GM12878 (cell line): ENCODE results near the gene OPN1MW2. TPM values are rescaled to one million over a fixed set of nuclear protein-coding genes. Genes with fewer than 3 reads are reported as not detected.
"Not testable (repeated sequence)": the region's sequence is repeated elsewhere in the genome, so short reads cannot be mapped to it uniquely, and the experiment has no call there.

Experiments
- ATAC-seq: fragments of 200-7000 bp; cut with Tn5 transposase; 3 replicates; pipeline ENCODE4 v1.9.1; 2020; ENCODE audit warnings: mild to moderate bottlenecking, moderate library complexity
- BruUV-seq: library from RNA; stranded (reverse); fragments of 400-500 nt; replicated peaks from 2 replicates; lab custom pipeline; 2021; lab: Mats Ljungman, UMichigan
- CTCF ChIA-PET: fragments of 300-600 bp; sonication (Branson Sonifier 250); formaldehyde crosslinking; extraction: SDS; loops from one replicate; lab custom pipeline; 2021; ENCODE audit warnings: inconsistent platforms; lab: Yijun Ruan, JAX
- POLR2A ChIA-PET: fragments of 350-600 bp; formaldehyde crosslinking; extraction: SDS; loops from one replicate; lab custom pipeline; 2021; ENCODE audit warnings: inconsistent platforms; lab: Charles Lee
- RAD21 ChIA-PET: fragments of 300-600 bp; sonication (Branson Sonifier 250); formaldehyde crosslinking; loops from one replicate; lab custom pipeline; 2023; ENCODE audit warnings: antibody characterized with exemption; ENCODE audit not compliant: unreplicated experiment; lab: Charles Lee
- SMC1A ChIA-PET: fragments of 300-600 bp; sonication (Branson Sonifier 250); formaldehyde crosslinking; loops from one replicate; lab custom pipeline; 2023; ENCODE audit not compliant: unreplicated experiment, uncharacterized antibody; lab: Charles Lee
- DNase-seq: peaks from one replicate; pipeline ENCODE4 v3.0.0-alpha.2; 2011; ENCODE audit warnings: low read depth, low spot score
- FAIRE-seq: peaks from 3 replicates; lab custom pipeline; 2011; peaks lifted over from hg19 to GRCh38; lab: Jason Lieb, UNC
- H2AFZ ChIP-seq: 2 replicates; pipeline ENCODE4 v1.6.0; 2011; ENCODE audit warnings: low read depth, low read length, control low read depth; ENCODE audit not compliant: control insufficient read depth
- H3K27ac ChIP-seq: 2 replicates; pipeline ENCODE4 v1.5.1; 2011; ENCODE audit warnings: control low read depth; ENCODE audit not compliant: control insufficient read depth, insufficient read depth
- H3K27me3 ChIP-seq, 2 experiments: replicated peaks in 1 of 2; 2 replicates each; pipeline versions ENCODE4 v1.6.0 to v1.6.1; 2011; ENCODE audit warnings: low read length in 1 of 2; ENCODE audit not compliant: control insufficient read depth in 2 of 2, insufficient read depth in 2 of 2
- H3K36me3 ChIP-seq, 2 experiments: 2 replicates each; pipeline ENCODE4 v1.5.1; 2011; ENCODE audit warnings: low read length in 1 of 2; ENCODE audit not compliant: control insufficient read depth in 2 of 2, insufficient read depth in 2 of 2
- H3K4me1 ChIP-seq: 2 replicates; pipeline ENCODE4 v1.6.1; 2011; ENCODE audit warnings: mild to moderate bottlenecking, low read length, moderate library complexity, mixed read lengths; ENCODE audit not compliant: control insufficient read depth, insufficient read depth
- H3K4me2 ChIP-seq: 2 replicates; pipeline ENCODE4 v1.6.0; 2011; ENCODE audit warnings: control low read depth; ENCODE audit not compliant: control insufficient read depth, insufficient read depth
- H3K4me3 ChIP-seq: fragments of 200-600 bp; sonication (generic); 2 replicates; pipeline ENCODE4 v1.5.1; 2016
- H3K79me2 ChIP-seq: 2 replicates; pipeline ENCODE4 v1.6.0; 2011; ENCODE audit warnings: low read length; ENCODE audit not compliant: control insufficient read depth, insufficient read depth
- H3K9ac ChIP-seq: 2 replicates; pipeline ENCODE4 v1.8.0; 2011; ENCODE audit warnings: low read length, control low read depth, mixed read lengths; ENCODE audit not compliant: control insufficient read depth, insufficient read depth
- H3K9me3 ChIP-seq: replicated peaks from 3 replicates; pipeline ENCODE4 v1.5.1; 2011; ENCODE audit warnings: mild to moderate bottlenecking, low read length; ENCODE audit not compliant: control insufficient read depth, insufficient read depth
- H4K20me1 ChIP-seq: 2 replicates; pipeline ENCODE4 v1.6.0; 2011; ENCODE audit not compliant: control insufficient read depth, insufficient read depth
- WGBS: methylation state at CpG from one replicate; pipeline ENCODE4 v1.1.6; 2016; ENCODE audit warnings: low lambda C conversion rate; ENCODE audit not compliant: insufficient replicate concordance, insufficient coverage; ENCODE audit errors: missing lambda C conversion rate; 5-methylcytosine and 5-hydroxymethylcytosine counted together
- in situ Hi-C: fragments of 300-500 bp; cut with MboI; formaldehyde crosslinking; loops from 9 replicates; pipeline ENCODE4 v1.14.3; 2018; ENCODE audit warnings: mixed read lengths
- intact Hi-C: fragments of 100-400 bp; cut with micrococcal nuclease; formaldehyde crosslinking; loops from one replicate; pipeline ENCODE4 v1.14.2; 2022; ENCODE audit not compliant: unreplicated experiment
- polyA plus RNA-seq, 11 experiments: library from polyadenylated mRNA; depleted of rRNA in 4 of 11; unstranded in 6 of 11; stranded (reverse) in 5 of 11; fragments of >200 nt; fragmentation: Nextera tagmentation in 4 of 11; fragmentation: Illumina TruSeq in 1 of 11; extraction: Ambion mirVana in 4 of 11; extraction: Trizol in 1 of 11; gene quantifications; 1 replicate in 1 of 11; 2 replicates in 10 of 11; pipeline versions ENCODE4 v1.2.1 to v1.2.3, GENCODE V29; 2011 to 2016; ENCODE audit warnings: inconsistent platforms in 2 of 11, missing spikeins in 2 of 11, low read depth in 1 of 11
- total RNA-seq, 4 experiments: library from RNA; depleted of rRNA in 3 of 4; stranded (reverse); fragments of >200 nt in 3 of 4; fragmentation: Illumina TruSeq in 1 of 4; extraction: Trizol in 1 of 4; gene quantifications; 2 replicates each; pipeline versions ENCODE4 v1.2.1 to v1.2.3, GENCODE V29; 2013 to 2021

OPN1MW2 gene
- total and polyA plus RNA-seq, 10 of the 15 experiments (the other 5 are each of a cell fraction or from before 2014, with no cell fraction given) = not detected

DNA sequence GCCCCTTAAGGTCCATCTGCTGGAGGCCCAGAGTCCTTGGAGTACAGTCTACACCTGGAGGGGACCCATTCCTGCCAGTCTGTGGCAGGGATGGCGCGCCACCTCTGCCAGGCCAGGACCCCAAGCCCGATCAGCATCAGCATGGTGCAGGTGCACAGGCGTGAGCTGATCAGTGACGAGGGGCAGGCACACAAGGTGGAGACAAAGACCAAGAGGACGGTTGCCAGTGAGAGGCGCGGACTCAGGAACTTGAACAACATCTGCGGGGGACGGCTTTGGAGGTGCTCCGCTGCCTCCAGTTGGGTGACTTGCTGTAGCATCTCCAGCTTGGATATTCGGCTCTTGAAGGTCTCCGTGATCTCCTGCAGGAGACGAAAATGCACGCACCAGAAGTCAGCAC is 23.1 kb upstream of the OPN1MW2 start:
- in situ Hi-C loops, intact Hi-C loops, DNase-seq, BruUV-seq, RAD21 ChIA-PET, POLR2A ChIA-PET, H3K4me1 ChIP-seq, H3K79me2 ChIP-seq, H3K27ac ChIP-seq, H3K4me2 ChIP-seq, H3K36me3 ChIP-seq, FAIRE-seq, ATAC-seq, CTCF ChIA-PET, SMC1A ChIA-PET, H2AFZ ChIP-seq, H3K9ac ChIP-seq, H3K4me3 ChIP-seq, H4K20me1 ChIP-seq, H3K27me3 ChIP-seq, H3K9me3 ChIP-seq: not testable (repeated sequence)
- no CpG with 5 or more reads among the region's 15 CpGs for WGBS

- in situ Hi-C loops, SMC1A ChIA-PET, H3K9me3 ChIP-seq, FAIRE-seq, H3K79me2 ChIP-seq, H3K27ac ChIP-seq, H3K9ac ChIP-seq, BruUV-seq, H3K27me3 ChIP-seq, H3K36me3 ChIP-seq, POLR2A ChIA-PET, H3K4me2 ChIP-seq, H4K20me1 ChIP-seq, H3K4me3 ChIP-seq, H2AFZ ChIP-seq, DNase-seq, intact Hi-C loops, H3K4me1 ChIP-seq, CTCF ChIA-PET, RAD21 ChIA-PET: not testable (repeated sequence)
- ATAC-seq = peak; percentile 74
- WGBS = no CpG with 5 or more reads among the region's 21 CpGs
Measured at GRCh38 chrX:154209670-154210418, 9.7 kb upstream of the OPN1MW2 start.

DNA sequence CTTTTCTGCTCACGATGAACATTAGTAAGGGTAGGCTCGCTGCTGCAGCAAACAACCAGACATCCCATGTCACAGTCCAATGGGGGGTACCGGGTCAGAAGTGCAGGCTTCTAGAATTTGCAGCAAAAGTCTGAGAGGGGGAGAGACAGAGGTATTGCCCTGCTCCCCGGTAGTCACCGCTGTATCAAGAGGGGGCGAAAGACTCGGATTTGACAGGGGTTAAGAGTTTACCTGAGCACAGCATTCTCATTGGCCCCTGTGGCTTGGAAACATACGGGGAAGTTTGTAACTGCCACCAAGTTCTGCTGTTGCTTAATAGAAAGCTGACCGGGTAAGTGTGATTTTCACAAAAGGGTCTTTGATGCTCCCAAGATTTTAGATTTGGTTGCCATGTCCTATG is 8.5 kb upstream of the OPN1MW2 start:
- POLR2A ChIA-PET, H3K4me2 ChIP-seq, H3K4me3 ChIP-seq, RAD21 ChIA-PET, BruUV-seq, CTCF ChIA-PET, H4K20me1 ChIP-seq, H3K9ac ChIP-seq, H3K4me1 ChIP-seq, DNase-seq, H3K36me3 ChIP-seq, H3K9me3 ChIP-seq, intact Hi-C loops, ATAC-seq, H3K27ac ChIP-seq, H2AFZ ChIP-seq, in situ Hi-C loops, H3K79me2 ChIP-seq, FAIRE-seq, H3K27me3 ChIP-seq, SMC1A ChIA-PET: not testable (repeated sequence)
- 67% methylated on average over 4 of the region's 9 CpGs for WGBS

GRCh38 chrX:154211499-154211898 is 8.1 kb upstream of the OPN1MW2 start:
- H3K4me1 ChIP-seq, H3K27ac ChIP-seq, H3K4me2 ChIP-seq, FAIRE-seq, BruUV-seq, H2AFZ ChIP-seq, in situ Hi-C loops, H3K9ac ChIP-seq, H3K79me2 ChIP-seq, CTCF ChIA-PET, intact Hi-C loops, H3K27me3 ChIP-seq, POLR2A ChIA-PET, SMC1A ChIA-PET, H3K9me3 ChIP-seq, H3K4me3 ChIP-seq, DNase-seq, H4K20me1 ChIP-seq, H3K36me3 ChIP-seq, ATAC-seq, RAD21 ChIA-PET: not testable (repeated sequence)
- no CpG with 5 or more reads among the region's 10 CpGs for WGBS
